ENCODE measurements around the gene ANK3.
"Not testable (repeated sequence)": the region's sequence is repeated elsewhere in the genome, so short reads cannot be mapped to it uniquely, and the experiment has no call there.

The ANK3 gene

DNA sequence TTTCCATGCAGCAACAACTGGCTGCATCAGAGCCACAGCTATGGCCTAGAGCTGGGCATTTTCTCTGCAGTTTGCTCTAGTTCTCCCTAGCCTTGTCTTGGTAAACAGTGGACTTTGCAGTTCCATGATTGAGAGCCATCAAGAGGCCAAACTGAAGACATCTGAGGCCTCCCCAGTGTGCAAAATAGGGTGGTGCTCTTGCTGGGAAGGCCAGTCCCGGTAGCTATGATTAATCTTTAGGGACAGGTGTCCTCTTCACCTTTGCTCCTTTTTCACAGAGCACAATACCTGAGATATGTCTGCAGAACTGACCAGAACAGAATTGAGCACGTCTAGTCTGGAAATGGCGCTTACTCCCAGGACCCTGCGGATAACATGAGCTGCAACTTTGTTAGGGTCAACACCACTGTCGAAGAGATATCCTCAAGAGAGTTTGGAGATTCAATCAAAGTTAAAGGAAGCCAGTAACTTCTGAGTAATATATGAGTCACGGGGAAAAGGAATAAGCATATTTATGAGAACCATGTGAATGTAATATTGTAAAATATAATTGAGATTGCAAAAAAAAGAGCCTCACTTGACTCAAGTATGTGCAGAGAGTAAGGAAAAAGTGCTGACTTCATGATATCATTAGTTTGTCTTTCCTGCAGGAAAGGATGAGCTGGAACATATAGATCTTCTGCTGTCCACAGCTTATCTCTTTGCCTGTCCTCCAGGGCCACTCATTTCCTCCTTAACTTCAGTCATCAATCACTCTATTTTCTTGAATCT, 76.7 kb downstream of the ANK3 start:
- DNase-seq (ENCODE audit: insufficient read length, low spot score) (peak; percentile 21), FAIRE-seq (no peak)

DNA sequence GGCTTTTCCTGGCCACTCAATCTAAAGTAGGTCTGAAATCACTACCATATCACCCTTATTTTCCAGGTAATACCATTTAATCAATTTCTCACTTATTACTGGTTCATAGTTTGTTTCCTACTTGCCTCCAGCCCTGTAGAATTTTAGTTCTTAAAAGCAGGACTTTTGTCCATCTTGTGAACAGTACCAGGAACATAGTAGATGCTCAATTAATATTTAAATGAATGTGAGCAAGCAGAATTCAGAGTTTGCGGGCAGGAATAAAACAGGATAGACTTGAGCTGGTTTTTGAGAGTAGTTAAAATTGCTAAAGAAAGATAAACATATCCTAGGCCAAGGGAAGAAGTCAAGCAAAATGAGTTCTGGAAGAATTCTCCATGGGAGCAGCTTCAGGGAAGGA, 77.9 kb downstream of the ANK3 start:
- DNase-seq (ENCODE audit: insufficient read length, low spot score) = no peak
- FAIRE-seq = no peak

DNA sequence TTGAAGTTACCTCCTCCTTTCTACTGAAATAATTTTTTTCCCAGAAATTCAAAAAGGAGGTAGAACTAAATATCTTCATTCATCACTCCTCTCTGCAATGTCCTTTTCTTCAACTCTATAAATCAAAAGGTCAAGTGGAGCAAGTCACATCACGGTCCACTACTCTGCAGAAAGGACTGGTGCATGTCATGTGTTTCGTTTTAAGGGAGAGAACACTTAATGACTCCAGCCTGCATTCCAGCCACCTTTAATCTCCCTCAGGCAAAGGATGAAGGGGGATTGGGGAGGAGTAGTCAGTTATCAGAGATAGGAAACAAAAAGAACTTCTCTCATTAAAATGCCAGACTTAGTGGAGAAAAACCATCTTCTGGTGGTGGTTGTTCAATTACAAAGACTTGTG, 78.9 kb downstream of the ANK3 start:
- DNase-seq (ENCODE audit: insufficient read length, low spot score) (peak; percentile 29), FAIRE-seq (no peak)

DNA sequence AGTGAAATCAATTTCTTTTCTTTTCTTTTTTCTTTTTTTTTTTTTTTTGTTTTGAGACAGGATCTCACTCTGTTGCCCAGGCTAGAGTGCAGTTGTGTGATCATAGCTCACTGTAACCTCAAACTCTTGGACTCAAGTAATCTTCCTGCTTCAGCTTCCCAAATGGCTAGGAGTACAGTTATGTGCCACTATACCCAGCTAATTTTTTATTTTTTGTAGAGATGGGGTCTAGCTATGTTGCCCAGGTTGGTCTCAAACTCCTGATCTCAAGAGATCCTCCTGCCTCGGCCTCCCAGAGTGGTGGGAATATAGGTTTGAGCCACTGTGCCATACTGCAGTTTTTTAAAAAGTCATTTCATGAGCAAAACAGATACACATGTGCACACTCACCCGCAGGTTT, 79.8 kb downstream of the ANK3 start:
- no peak for DNase-seq (ENCODE audit: insufficient read length, low spot score)
- no peak for FAIRE-seq

DNA sequence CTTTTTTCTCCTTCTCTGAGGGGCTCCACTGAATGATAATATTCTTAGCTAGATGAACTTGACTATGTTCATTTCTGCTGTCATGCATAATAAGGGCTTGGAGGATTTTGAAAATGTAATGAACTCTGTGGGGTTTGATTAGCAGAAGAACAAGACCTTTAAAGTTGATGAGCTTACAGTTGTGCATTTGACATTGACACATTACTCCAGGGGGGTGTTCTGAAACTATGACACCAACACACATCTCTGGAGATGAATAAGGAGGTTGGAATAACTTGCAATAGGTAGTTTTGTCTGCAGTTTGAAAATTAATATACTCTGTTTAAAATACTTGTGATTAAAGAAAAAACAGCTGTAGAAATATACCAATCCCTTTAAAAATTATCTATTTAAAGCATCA, 80.3 kb downstream of the ANK3 start:
- no peak for FAIRE-seq
- DNase-seq (ENCODE audit: insufficient read length, low spot score) = no peak

DNA sequence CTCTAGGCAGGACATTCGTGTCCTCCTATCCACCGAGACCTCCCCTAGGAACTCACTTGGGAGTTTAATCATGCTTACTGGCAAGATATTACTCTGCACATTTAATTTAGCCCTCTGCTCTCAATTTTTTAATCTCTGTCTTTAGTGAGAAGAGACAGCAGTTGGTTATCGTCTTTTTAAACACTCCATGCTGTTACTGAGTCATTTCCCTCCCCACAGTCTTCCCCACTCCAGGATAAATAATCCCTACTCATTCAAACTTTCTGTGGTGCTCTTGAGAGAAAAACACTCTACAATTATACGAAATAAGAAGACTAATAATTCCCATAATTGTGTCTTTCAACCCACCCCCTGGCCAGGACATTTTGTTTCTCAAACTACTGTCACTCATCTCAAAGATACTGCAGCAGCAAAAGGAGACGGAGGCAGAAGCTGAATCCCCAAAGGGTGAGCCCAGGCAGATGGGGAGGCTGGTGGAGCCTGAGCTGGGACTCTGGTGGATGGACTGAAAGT, 84.2 kb downstream of the ANK3 start:
- DNase-seq (ENCODE audit: insufficient read length, low spot score) (no peak), FAIRE-seq (no peak)

DNA sequence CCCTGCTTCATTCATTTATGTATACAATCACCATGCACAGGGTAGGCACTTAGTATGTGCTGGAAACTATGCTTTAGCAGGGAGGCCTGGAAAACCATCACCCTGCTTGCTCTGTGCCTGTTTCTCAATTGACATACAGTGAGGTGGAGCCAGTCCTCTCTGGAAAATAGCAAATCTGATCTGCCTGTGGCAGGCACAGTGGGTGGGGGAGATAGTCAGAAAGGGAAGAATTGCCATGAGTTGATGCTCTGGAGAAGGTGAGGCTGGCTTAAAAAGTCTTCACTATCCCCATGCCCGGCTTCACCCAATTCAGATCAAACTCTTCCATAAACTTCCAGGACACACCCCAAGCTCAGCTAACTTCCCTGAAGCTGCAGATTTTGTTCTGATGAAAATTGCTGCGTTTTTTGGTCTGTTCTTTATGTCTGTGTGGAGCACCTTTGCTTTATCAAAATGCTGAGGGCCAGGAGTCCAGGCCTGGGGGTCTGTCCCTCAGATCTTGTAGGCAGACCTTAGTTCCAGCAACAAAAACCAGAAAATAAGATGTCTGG, 84.8 kb downstream of the ANK3 start:
- FAIRE-seq (no peak), DNase-seq (ENCODE audit: insufficient read length, low spot score) (no peak)

DNA sequence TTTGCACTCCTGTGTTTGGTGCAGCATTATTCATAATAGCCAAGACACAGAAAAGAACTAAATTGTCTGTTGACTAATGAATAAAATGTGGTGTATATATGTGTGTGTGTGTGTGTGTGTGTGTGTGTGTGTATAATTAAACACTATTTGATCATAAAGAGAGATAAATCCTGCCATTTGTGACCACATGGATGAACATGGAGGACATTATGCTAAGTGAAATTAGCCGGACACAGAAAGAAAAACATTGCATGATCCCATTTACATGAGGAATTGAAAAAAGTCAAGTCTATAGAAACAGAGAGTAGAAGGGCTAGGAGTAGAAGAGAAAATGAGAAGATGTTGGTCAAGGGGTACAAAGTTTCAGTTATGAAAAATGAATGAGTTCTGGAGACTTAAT, 85.9 kb downstream of the ANK3 start:
- DNase-seq (ENCODE audit: insufficient read length, low spot score) = no peak
- no peak for FAIRE-seq

DNA sequence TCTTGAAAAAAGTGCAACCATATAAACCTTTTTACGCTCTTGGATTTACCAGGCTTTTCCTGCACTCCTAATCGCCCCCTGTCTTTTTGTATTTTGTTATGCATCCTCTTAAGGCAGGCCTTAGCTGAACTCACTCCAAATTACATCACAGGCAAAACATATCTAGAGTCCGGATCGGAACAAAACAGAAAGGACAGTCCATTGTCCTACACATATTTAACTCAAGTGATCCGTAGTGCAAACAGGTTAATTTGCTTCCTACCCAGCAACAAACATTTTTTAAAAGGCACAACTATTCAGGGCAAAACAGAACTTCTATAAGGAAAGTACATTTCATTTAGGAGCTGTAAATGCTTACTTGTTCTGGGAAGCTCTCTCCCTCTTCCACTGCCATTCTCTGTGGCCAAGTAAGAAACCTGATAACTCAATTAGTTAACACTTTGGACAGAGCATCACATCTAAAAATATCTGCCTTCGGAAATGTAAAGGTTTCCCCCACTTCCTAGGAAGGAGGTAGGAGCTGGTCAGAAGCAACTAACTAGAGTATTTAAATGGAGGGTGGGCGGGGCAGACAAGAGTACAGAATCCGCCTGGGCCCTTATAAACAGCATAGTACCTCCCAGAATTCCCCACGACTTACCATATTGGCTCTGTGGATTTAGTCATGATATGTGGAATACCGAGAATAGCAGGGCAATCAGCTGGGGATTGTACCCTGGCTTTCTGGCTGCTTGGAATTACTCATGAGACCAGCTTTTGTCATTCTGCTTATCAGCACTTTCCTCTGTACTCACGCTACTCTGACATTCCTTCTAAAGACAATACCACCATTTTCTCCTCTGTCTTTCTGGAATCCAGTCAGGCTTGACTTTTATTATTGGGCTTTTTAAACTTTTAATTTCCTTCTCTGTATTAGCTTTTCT, 89.5 kb downstream of the ANK3 start:
- DNase-seq (ENCODE audit: insufficient read length, low spot score) = no peak
- FAIRE-seq = no peak

DNA sequence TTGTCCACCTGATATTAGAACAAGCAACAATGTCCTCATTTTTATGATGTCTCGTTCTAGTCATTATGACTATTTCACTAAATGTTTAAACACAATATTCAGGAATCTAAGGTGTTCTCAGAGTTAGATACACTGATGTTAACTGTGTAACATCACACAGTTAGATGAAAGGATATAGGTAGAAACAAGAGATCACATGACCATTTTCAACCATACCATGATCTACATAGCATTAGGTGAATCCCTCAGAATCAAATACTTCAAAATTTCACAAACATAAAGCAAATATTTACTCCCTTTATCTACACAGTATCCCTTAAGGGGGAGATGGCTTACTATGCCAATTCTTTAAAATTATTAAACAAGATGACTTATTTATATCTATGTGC, 90.3 kb downstream of the ANK3 start:
- FAIRE-seq (no peak), DNase-seq (ENCODE audit: insufficient read length, low spot score) (no peak)

DNA sequence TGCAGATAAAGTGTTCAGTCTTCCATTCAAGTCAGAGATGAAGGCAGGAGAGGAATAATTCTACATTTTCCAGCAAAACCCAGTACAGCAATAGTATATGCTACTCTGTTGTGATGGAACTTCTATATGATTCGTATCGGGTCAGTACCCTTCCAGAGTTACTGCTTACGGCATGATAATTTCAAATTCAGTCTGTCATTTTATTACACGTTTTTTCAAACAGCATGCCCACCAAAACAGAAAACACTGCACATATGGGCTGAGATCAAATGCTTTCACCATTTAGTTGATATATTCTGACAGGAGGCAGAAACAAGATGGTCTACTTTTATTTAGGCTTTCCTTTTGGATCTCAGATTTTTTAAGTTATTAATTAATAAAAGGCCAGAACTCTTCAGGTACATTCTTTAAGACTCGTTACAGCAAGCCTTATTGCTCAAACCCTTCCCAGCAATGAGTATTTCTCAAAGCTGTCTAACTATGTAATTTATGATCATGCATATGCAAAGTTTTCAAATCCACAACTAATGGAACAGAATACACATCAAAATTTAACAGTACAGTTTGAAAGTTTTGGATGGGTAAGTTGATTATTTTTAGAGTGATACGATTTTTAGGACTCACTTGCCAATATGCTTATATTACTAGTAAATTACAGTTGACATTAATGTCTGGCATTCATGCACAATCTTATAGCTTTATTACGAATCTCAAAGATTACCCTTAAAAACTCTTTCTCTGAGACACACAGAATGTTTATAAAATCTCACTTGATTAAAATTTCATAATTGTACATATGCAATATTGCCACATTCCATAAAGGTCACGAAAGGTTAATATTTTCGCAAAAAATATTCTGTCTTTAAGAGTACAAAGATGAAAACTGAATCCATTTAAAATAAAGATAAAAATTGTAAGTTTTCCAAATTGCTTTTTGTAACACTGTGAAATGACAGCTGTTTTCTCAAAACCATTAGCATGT, 91.0 kb downstream of the ANK3 start:
- DNase-seq (ENCODE audit: insufficient read length, low spot score) (no peak), FAIRE-seq (no peak)

DNA sequence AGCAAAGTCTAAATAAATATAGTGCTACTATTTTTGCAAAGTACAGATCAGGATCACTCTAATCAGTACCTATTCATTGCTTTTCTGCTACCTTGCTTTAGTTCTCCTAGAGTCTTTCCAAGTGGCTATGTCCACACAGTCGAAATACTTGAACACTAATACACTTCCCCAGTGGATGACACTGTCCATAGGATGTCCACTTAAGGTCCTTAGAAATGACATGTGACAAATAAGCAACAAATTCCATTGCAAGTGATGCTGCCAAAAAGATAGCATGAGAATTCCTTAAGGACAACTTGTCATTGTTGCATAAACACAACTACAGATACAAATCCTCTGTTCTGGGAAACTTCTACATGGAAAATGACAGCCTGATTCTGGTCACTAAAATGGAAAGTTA, 93.6 kb downstream of the ANK3 start:
- DNase-seq (ENCODE audit: insufficient read length, low spot score) = no peak
- FAIRE-seq = no peak

DNA sequence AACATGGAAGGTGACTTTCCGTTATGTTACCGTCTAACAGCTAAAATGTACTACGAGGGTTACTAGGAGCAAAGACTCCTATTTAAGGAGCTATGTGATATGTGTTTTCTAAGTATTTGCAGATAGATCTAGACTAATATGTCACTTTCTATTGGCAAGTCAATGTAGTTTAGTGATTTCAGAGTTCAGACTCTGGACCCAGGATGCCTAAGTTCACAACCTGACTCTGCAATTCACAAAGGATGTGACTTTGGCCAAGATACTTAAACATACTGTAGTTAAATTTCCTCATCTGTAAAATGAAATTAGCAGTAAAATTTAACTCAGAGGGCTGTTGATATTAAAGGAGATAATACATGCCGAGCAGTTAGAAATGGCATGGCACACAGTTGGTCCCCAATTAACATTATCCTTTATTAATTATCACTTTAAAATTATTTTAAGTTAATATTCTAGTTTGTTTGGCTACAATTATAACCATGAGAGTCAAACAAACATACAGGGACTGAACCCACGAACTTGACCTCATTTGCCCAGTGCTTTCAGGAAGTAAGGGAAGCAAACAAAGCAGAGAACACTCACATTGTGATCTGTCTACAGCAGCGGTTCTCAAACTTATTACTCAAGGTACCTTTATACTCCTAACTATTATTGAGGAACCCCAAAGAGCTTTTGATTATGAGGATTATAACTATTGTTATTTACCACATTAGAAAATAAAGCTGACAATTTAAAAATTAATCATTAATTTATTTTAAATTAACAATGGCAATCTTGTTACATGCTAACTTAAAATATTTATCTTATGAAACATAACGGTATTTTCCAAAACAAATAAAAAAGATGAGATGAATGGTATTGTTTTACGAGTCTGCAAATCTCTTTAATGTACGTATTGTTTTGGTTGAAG, 94.4 kb downstream of the ANK3 start:
- DNase-seq (ENCODE audit: insufficient read length, low spot score) (no peak), FAIRE-seq (no peak)

DNA sequence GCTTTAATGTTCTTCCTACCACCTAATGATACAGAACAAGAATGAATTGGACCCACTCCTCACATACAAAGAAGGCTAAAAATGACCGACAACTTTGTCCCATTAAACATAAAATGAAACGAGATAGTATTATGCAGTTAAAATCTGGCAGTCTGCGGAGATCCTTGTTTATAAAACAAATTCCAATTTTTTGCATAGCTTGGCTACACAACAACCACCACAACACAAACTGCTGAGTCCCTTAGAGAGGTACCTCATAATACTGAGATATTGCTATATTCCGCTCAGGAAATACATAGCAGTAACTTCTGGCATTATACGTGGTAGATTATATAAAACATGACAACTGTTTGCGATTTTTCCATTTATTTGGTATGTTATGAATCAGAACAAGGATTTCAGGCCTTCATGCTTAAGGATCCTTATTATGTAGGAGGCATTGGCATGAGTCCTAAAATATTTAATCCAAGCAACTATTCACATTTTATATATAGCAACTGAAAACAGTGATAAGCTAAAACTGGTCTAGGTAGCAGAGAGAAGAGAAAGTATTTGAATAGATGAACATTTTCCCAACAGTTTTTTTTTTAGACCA, 96.0 kb downstream of the ANK3 start:
- FAIRE-seq = no peak
- DNase-seq (ENCODE audit: insufficient read length, low spot score) = no peak

DNA sequence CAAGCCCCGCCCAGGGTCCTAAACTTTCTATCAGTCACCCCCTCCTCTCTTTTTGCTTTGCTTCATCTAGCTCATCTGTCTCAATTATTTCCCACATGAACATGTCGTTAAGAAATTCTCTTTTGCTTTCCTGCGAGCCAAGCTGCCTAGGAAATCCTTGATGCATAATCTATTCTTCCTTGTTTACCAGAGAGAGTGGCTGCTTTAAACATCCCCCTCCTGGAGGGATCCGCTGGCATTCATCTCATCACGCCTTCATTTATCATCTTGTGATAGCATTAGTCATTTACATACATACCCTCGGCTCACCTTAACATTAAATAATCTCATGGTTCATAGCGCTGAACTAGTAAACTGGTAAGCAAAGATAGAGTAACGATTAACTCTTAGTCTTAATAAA, 96.7 kb downstream of the ANK3 start:
- FAIRE-seq = no peak
- DNase-seq (ENCODE audit: insufficient read length, low spot score) = no peak

DNA sequence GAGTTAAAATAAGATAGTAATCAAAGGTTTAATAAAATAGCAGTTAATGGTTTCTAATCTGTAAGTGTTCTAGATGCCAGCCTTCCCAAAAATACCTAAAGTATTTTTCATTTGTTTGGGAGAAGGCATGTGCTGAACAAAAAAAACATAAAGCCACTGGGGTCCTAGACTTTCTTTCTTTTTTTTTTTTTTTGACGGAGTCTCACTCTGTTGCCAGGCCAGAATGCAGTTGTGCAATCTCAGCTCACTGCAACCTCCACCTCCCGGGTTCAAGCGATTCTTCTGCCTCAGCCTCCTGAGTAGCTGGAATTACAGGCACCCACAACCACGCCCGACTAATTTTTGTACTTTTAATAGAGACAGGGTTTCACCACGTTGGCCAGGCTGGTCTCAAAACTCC, 97.1 kb downstream of the ANK3 start:
- not testable (repeated sequence) for DNase-seq (ENCODE audit: insufficient read length, low spot score); FAIRE-seq

DNA sequence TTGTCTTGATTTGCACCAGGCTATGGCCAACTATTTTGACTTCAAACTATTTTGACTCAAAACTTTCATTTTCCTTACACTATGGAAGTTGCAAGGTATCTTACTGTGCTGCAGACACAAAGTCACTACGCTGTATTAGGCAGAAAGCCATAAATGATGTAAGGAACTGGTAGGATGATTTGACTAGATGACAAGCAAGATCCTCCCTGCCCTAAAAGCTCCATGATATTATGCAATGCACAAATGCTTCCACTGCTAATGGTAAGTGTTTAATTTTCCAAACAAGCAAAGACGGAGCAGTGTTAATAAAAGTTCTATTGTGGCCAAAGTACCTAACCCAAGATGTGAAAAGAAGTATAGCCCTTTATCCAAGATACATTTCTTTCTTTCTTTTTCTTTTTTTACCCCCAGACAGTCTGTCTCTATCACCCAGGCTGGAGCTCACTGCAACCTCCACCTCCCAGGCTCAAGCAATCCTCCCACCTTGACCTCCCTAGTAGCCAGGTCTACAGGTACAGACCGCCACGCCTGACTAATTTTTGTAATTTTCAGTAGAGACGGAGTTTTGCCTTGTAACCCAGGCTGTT, 98.2 kb downstream of the ANK3 start:
- FAIRE-seq (no peak), DNase-seq (ENCODE audit: insufficient read length, low spot score) (no peak)

DNA sequence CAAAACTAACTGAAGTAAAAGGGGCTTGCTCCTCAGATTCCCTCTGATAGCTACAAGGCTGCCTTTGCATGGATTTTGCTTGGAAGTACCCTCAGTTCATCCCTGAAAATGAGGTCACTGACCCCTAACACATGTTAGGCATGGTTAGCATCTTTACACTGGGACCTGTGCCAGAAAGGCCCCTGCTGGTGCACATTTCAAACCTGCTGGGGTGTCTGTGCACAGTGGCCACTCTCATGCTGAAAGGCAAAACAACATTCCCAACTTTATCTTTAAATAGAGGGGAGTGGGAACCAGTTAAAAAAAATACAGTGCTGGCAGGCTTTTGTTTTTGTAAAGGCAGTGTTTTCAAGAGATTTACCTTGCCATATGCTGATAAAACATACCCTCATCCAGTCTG, 99.1 kb downstream of the ANK3 start:
- FAIRE-seq (no peak), DNase-seq (ENCODE audit: insufficient read length, low spot score) (no peak)

DNA sequence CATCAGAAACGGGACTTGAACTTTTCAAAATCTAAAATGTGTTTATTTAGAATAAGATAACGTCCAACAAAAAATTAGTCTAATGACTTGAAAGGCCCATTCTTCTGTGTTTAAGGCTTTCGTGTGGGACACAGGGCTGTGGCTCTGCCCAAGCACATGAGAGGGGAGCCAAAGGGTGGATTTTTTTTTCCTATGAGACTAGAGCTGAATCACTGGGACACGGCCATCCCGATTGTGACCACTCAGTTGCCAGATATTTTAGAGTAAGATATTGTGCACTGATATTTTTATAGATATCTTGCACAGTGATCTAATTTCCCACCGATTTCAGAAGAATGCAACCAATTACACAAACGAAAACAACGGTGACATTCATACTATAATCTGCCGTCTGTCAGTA, 99.9 kb downstream of the ANK3 start:
- FAIRE-seq (no peak), DNase-seq (ENCODE audit: insufficient read length, low spot score) (no peak)
